Endothelial cell of umbilical vein (primary cell): ENCODE results near the gene CTNND2. TPM values are rescaled to one million over a fixed set of nuclear protein-coding genes. Genes with fewer than 3 reads are reported as not detected.

Experiments used
- BruUV-seq: library from RNA; stranded (reverse); fragments of 400-500 nt; replicated peaks from 2 replicates; lab custom pipeline; 2021; lab: Mats Ljungman, UMichigan
- CTCF ChIA-PET: fragments of 300-600, 350-600 bp; sonication (Branson Sonifier 250); formaldehyde crosslinking; loops from one replicate; lab custom pipeline; 2021; ENCODE audit warnings: antibody characterized with exemption, inconsistent platforms; lab: Charles Lee
- POLR2A ChIA-PET: fragments of 300-600, 350-600 bp; sonication (Branson Sonifier 250); formaldehyde crosslinking; loops from one replicate; lab custom pipeline; 2021; ENCODE audit warnings: antibody characterized with exemption, inconsistent platforms; lab: Charles Lee
- DNase-seq: peaks from one replicate; pipeline ENCODE4 v3.0.0-alpha.2; 2011; ENCODE audit warnings: low read depth, low spot score
- FAIRE-seq: peaks from 2 replicates; lab custom pipeline; 2011; peaks lifted over from hg19 to GRCh38; lab: Jason Lieb, UNC
- H2AFZ ChIP-seq: 2 replicates; pipeline ENCODE4 v1.6.0; 2012; ENCODE audit warnings: low read depth, low read length, control low read depth, inconsistent platforms
- H3K27ac ChIP-seq: 2 replicates; pipeline ENCODE4 v1.5.1; 2011; ENCODE audit warnings: low read depth, mild to moderate bottlenecking, control low read depth, low read length, moderate library complexity; ENCODE audit not compliant: insufficient read depth
- H3K27me3 ChIP-seq, 2 experiments: 2 replicates each; pipeline versions ENCODE4 v1.6.0 to v1.6.1; 2011; ENCODE audit warnings: low read length in 2 of 2, mixed read lengths in 1 of 2; ENCODE audit not compliant: control insufficient read depth in 2 of 2, insufficient read depth in 2 of 2
- H3K36me3 ChIP-seq, 2 experiments: 2 replicates in 1 of 2; 3 replicates in 1 of 2; pipeline ENCODE4 v1.5.1; 2011; ENCODE audit warnings: low read length in 2 of 2, mild to moderate bottlenecking in 1 of 2, moderate library complexity in 1 of 2; ENCODE audit not compliant: control insufficient read depth in 2 of 2, insufficient read depth in 2 of 2; ENCODE audit errors: extremely low read depth in 1 of 2
- H3K4me1 ChIP-seq: 3 replicates; pipeline ENCODE4 v1.5.1; 2011; ENCODE audit warnings: mild to moderate bottlenecking, low read length; ENCODE audit not compliant: control insufficient read depth, insufficient read depth; ENCODE audit errors: extremely low read depth
- H3K4me2 ChIP-seq: 2 replicates; pipeline ENCODE4 v1.6.1; 2011; ENCODE audit warnings: low read length, control low read depth, mixed read lengths; ENCODE audit not compliant: insufficient read depth
- H3K4me3 ChIP-seq, 3 experiments: fragments of 200-600 bp in 1 of 3; sonication (generic), shearing (Covaris generic) in 1 of 3; replicated peaks in 1 of 3; 2 replicates each; pipeline ENCODE4 v1.5.1; 2011 to 2016; ENCODE audit warnings: control low read depth in 3 of 3, low read length in 3 of 3, mild to moderate bottlenecking in 2 of 3, inconsistent platforms in 1 of 3, low read depth in 1 of 3, moderate library complexity in 1 of 3; ENCODE audit not compliant: insufficient read depth in 1 of 3
- H3K79me2 ChIP-seq: 2 replicates; pipeline ENCODE4 v1.6.0; 2012; ENCODE audit warnings: low read length, inconsistent platforms; ENCODE audit not compliant: control insufficient read depth, insufficient read depth
- H3K9ac ChIP-seq: replicated peaks from 2 replicates; pipeline ENCODE3; 2011; ENCODE audit warnings: low read length, control low read depth; ENCODE audit not compliant: insufficient read depth; ENCODE audit errors: extremely low read depth
- H3K9me1 ChIP-seq: replicated peaks from 3 replicates; pipeline ENCODE4 v1.6.0; 2011; ENCODE audit warnings: mild to moderate bottlenecking, low read length; ENCODE audit not compliant: control insufficient read depth, insufficient read depth; ENCODE audit errors: extremely low read depth
- H3K9me3 ChIP-seq: replicated peaks from 2 replicates; pipeline ENCODE4 v1.5.1; 2012; ENCODE audit warnings: low read length, inconsistent platforms; ENCODE audit not compliant: control insufficient read depth, insufficient read depth
- H4K20me1 ChIP-seq: replicated peaks from 2 replicates; pipeline ENCODE3; 2011; ENCODE audit warnings: mild to moderate bottlenecking, low read length; ENCODE audit not compliant: control insufficient read depth, insufficient read depth; ENCODE audit errors: extremely low read depth
- CTCF ChIP-seq, 2 donors: IDR thresholded peaks; 1 replicate in 1 of 2; 2 replicates in 1 of 2; pipeline ENCODE4 v1.5.1; 2011; ENCODE audit warnings: low read length in 2 of 2, mild to moderate bottlenecking in 2 of 2, moderate library complexity in 2 of 2, control low read depth in 1 of 2, inconsistent platforms in 1 of 2, low read depth in 1 of 2; ENCODE audit not compliant: insufficient read depth in 1 of 2; ENCODE audit errors: extremely low read depth in 1 of 2
- EZH2 ChIP-seq: IDR thresholded peaks from 2 replicates; pipeline ENCODE4 v1.6.1; 2012; ENCODE audit warnings: borderline replicate concordance, low read depth, mild to moderate bottlenecking, moderate library complexity, low read length, inconsistent platforms; ENCODE audit not compliant: severe bottlenecking
- FOS ChIP-seq: IDR thresholded peaks from 2 replicates; pipeline ENCODE4 v1.6.1; 2011; ENCODE audit warnings: mild to moderate bottlenecking, low read length, moderate library complexity, borderline replicate concordance; ENCODE audit not compliant: insufficient read depth
- GATA2 ChIP-seq: IDR thresholded peaks from 2 replicates; pipeline ENCODE4 v1.7.0; 2011; ENCODE audit warnings: low read depth, mild to moderate bottlenecking, moderate library complexity, mixed read lengths, low read length; ENCODE audit not compliant: insufficient read length, insufficient read depth
- JUN ChIP-seq: IDR thresholded peaks from 2 replicates; pipeline ENCODE4 v1.6.1; 2011; ENCODE audit warnings: borderline replicate concordance, low read depth; ENCODE audit not compliant: insufficient read length, insufficient read depth
- MAX ChIP-seq: IDR thresholded peaks from 2 replicates; pipeline ENCODE4 v1.6.1; 2011; ENCODE audit not compliant: insufficient read depth, insufficient read length
- MYC ChIP-seq: IDR thresholded peaks from one replicate; pipeline ENCODE4 v1.6.1; 2011; ENCODE audit warnings: mild to moderate bottlenecking, low read depth, low read length
- POLR2A ChIP-seq: IDR thresholded peaks from 2 replicates; pipeline ENCODE4 v1.6.1; 2012; ENCODE audit warnings: low read depth, mild to moderate bottlenecking, control low read depth, low read length
- POLR2AphosphoS5 ChIP-seq: IDR thresholded peaks from 2 replicates; pipeline ENCODE4 v1.6.1; 2012; ENCODE audit warnings: low read depth, mild to moderate bottlenecking, control low read depth, low read length, moderate library complexity; ENCODE audit not compliant: insufficient read depth
- dilution Hi-C: fragments of 300-500 bp; cut with MboI; formaldehyde crosslinking; loops from one replicate; pipeline ENCODE4 v1.15.0; 2019; ENCODE audit warnings: low sequenced_read_pairs; ENCODE audit not compliant: extremely low pct_ligation_motif_present
- intact Hi-C: fragments of 100-400 bp; cut with micrococcal nuclease; formaldehyde crosslinking; loops from one replicate; pipeline ENCODE4 v1.10.0; 2022
- polyA plus RNA-seq, 4 experiments: library from polyadenylated mRNA; depleted of rRNA in 3 of 4; stranded (reverse) in 3 of 4; unstranded in 1 of 4; fragments of >200 nt; gene quantifications; 2 replicates each; pipeline versions ENCODE4 v1.2.1 to v1.2.3, GENCODE V29; 2011 to 2012; ENCODE audit warnings: missing spikeins in 1 of 4
- total RNA-seq: library from RNA; stranded (reverse); gene quantifications from 2 replicates; pipeline ENCODE4 v1.2.3, GENCODE V29; 2021

The CTNND2 gene
- total and polyA plus RNA-seq, 2 donors (not counting 3 experiments of a cell fraction or from before 2014, with no cell fraction given), result not detected

DNA sequence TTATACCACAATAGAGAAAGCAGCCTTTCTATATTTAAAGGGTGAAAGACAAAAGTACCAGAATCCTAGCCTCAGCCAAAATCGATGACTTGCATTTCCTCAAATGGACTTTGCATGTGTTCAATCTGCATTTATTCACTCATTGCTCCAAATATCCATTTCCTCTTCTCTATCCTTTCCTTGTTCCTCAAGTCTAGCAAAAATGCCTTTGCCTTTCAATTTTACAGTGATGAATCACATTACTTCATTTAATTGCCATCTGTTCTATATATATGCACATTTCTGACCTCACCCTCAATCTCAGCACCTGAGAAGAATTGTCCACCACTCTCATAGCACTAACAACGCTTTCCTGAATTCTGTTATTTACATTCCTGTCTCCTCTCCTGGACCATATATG is 329.5 kb downstream of the CTNND2 start:
- BruUV-seq, result no TSS peak
- Histone ChIP-seq H3K79me2 (no peaks in the 10 kb centered on the region), H3K9me3 (peaks cover 4% of the 10 kb centered on the region), H4K20me1 (no peaks in the 10 kb centered on the region), H2AFZ (no peak overlapping the region), H3K9me1 (no peaks in the 10 kb centered on the region), H3K27me3 (no peaks in the 10 kb centered on the region), H3K36me3 (no peaks in the 10 kb centered on the region), H3K4me2 (no peak overlapping the region), H3K4me1 (no peaks in the 10 kb centered on the region), H3K9ac (no peak overlapping the region), H3K27ac (no peak overlapping the region), H3K4me3 (no peak overlapping the region)
- DNase-seq (no peak), FAIRE-seq (no peak)
- ChIA-PET POLR2A (no interaction called here), CTCF (no interaction called here)
- intact Hi-C loops (no loop called here), dilution Hi-C loops (no loop called here)
- TF ChIP-seq FOS (no peak), CTCF (IDR thresholded peaks at IDR 0.05; ENCODE audit: extremely low read depth in 1 of 2, insufficient read depth in 1 of 2, low read depth in 1 of 2, low read length in 2 of 2) (no peak), POLR2A (no peak), POLR2AphosphoS5 (no peak)

GRCh38 chr5:11573140-11573992 is 330.9 kb downstream of the CTNND2 start:
- dilution Hi-C loops, result no loop called here
- TF ChIP-seq POLR2AphosphoS5, result no peak
- TF ChIP-seq CTCF (IDR thresholded peaks at IDR 0.05; ENCODE audit: extremely low read depth in 1 of 2, insufficient read depth in 1 of 2, low read depth in 1 of 2, low read length in 2 of 2), result no peak
- no peak for TF ChIP-seq POLR2A
- TF ChIP-seq JUN, result no peak
- TF ChIP-seq EZH2, result no peak
- TF ChIP-seq MYC, result no peak
- no peak for TF ChIP-seq MAX
- TF ChIP-seq GATA2, result no peak
- no peak for TF ChIP-seq FOS
- no peak overlapping the region for H3K4me2 ChIP-seq
- H3K27me3 ChIP-seq, result no peaks in the 10 kb centered on the region
- CTCF ChIA-PET, result no interaction called here
- H3K9ac ChIP-seq, result no peak overlapping the region
- H2AFZ ChIP-seq, result no peak overlapping the region
- no peaks in the 10 kb centered on the region for H3K9me1 ChIP-seq
- intact Hi-C loops, result no loop called here
- H3K36me3 ChIP-seq, result no peaks in the 10 kb centered on the region
- no peak for FAIRE-seq
- POLR2A ChIA-PET, result no interaction called here
- no peak overlapping the region for H3K4me3 ChIP-seq
- H3K79me2 ChIP-seq, result no peaks in the 10 kb centered on the region
- no peak for DNase-seq
- H3K27ac ChIP-seq, result no peak overlapping the region
- no peaks in the 10 kb centered on the region for H3K4me1 ChIP-seq
- BruUV-seq, result no TSS peak
- peaks cover 4% of the 10 kb centered on the region for H3K9me3 ChIP-seq
- H4K20me1 ChIP-seq, result no peaks in the 10 kb centered on the region
